A673 (cell line): ENCODE results near the gene PPT1.

Source experiments
- CTCF ChIP-seq: fragments of 300-800, 200-600 bp; sonication (generic); conservative IDR thresholded peaks from 2 replicates; pipeline ENCODE4 v1.5.1; 2017; ENCODE audit warnings: low read depth, mild to moderate bottlenecking, antibody characterized with exemption, low read length, moderate library complexity, mixed read lengths
- EZH2 ChIP-seq: fragments of 200-600 bp; sonication (generic); IDR thresholded peaks from 2 replicates; pipeline ENCODE4 v1.6.1; 2017; ENCODE audit warnings: borderline replicate concordance, low read depth, mild to moderate bottlenecking, mixed read lengths, antibody characterized with exemption, low read length; ENCODE audit not compliant: poor library complexity, severe bottlenecking

GRCh38 chr1:40141878-40142535 lies 45.0 kb upstream of the PPT1 start:
- no peak for TF ChIP-seq CTCF
- no peak for TF ChIP-seq EZH2
